MM.1S (cell line): ENCODE data around the gene KCTD7.

Source experiments
- DNase-seq: peaks from one replicate; pipeline ENCODE4 v3.0.0-alpha.2; 2015
- H2AFZ ChIP-seq: fragments of 300-600 bp; sonication (generic); 2 replicates; pipeline ENCODE4 v1.6.0; 2016; ENCODE audit warnings: antibody characterized with exemption, low read length
- H3F3A ChIP-seq: fragments of 300-600 bp; sonication (generic); 2 replicates; pipeline ENCODE4 v1.6.1; 2016; ENCODE audit warnings: mild to moderate bottlenecking, antibody characterized with exemption, low read length, moderate library complexity, mixed read lengths; ENCODE audit not compliant: insufficient read depth
- H3K27ac ChIP-seq: fragments of 300-600 bp; sonication (generic); 2 replicates; pipeline ENCODE4 v1.5.1; 2016; ENCODE audit warnings: mild to moderate bottlenecking, low read length
- H3K27me3 ChIP-seq: fragments of 300-600 bp; sonication (generic); replicated peaks from 2 replicates; pipeline ENCODE4 v1.6.0; 2016; ENCODE audit warnings: low read length; ENCODE audit not compliant: insufficient read depth
- H3K36me3 ChIP-seq: fragments of 300-600 bp; sonication (generic); replicated peaks from 2 replicates; pipeline ENCODE4 v1.6.1; 2016; ENCODE audit warnings: mild to moderate bottlenecking, low read length, mixed read lengths; ENCODE audit not compliant: insufficient read depth
- H3K4me1 ChIP-seq: fragments of 300-600 bp; sonication (generic); 2 replicates; pipeline ENCODE4 v1.6.1; 2016; ENCODE audit warnings: low read length, mixed read lengths
- H3K4me2 ChIP-seq: fragments of 300-600 bp; sonication (generic); 2 replicates; pipeline ENCODE4 v1.6.0; 2016; ENCODE audit warnings: low read depth, low read length
- H3K4me3 ChIP-seq: fragments of 300-600 bp; sonication (generic); 2 replicates; pipeline ENCODE4 v1.5.1; 2016; ENCODE audit warnings: low read length, mixed read lengths
- H3K79me2 ChIP-seq: fragments of 300-600 bp; sonication (generic); 2 replicates; pipeline ENCODE4 v1.6.1; 2016; ENCODE audit warnings: mixed run types, low read length, mixed read lengths
- H3K9ac ChIP-seq: fragments of 300-600 bp; sonication (generic); 2 replicates; pipeline ENCODE4 v1.6.1; 2016; ENCODE audit warnings: low read length, mixed read lengths
- H3K9me2 ChIP-seq: fragments of 300-600 bp; sonication (generic); replicated peaks from 2 replicates; pipeline ENCODE4 v1.6.1; 2016; ENCODE audit warnings: mild to moderate bottlenecking, low read length, mixed read lengths; ENCODE audit not compliant: insufficient read depth
- H3K9me3 ChIP-seq: fragments of 300-600 bp; sonication (generic); replicated peaks from 2 replicates; pipeline ENCODE4 v1.6.1; 2016; ENCODE audit warnings: mild to moderate bottlenecking, low read length, mixed read lengths; ENCODE audit not compliant: insufficient read depth
- H4K20me1 ChIP-seq: fragments of 300-600 bp; sonication (generic); 2 replicates; pipeline ENCODE4 v1.6.1; 2016; ENCODE audit warnings: mild to moderate bottlenecking, low read length, moderate library complexity, mixed read lengths; ENCODE audit not compliant: insufficient read depth
- CTCF ChIP-seq: fragments of 300-600 bp; sonication (generic); IDR thresholded peaks from 2 replicates; pipeline ENCODE4 v1.5.1; 2016; ENCODE audit warnings: antibody characterized with exemption, low read length, mixed read lengths
- EZH2 ChIP-seq: fragments of 300-600 bp; sonication (generic); optimal IDR thresholded peaks from 2 replicates; pipeline ENCODE3; 2017; ENCODE audit warnings: low read depth, mild to moderate bottlenecking, antibody characterized with exemption, low read length, mixed read lengths
- EZH2phosphoT487 ChIP-seq: fragments of 300-600 bp; sonication (generic); IDR thresholded peaks from 2 replicates; pipeline ENCODE4 v1.6.1; 2018; ENCODE audit warnings: antibody characterized with exemption, low read length

The KCTD7 gene

GRCh38 chr7:66657798-66658197 is 29.1 kb downstream of the KCTD7 start:
- TF ChIP-seq EZH2phosphoT487 (no peak), CTCF (no peak), EZH2 (no peak)
- Histone ChIP-seq H3K4me1 (no peaks in the 10 kb centered on the region), H3K27me3 (no peaks in the 10 kb centered on the region), H3K36me3 (no peaks in the 10 kb centered on the region), H3K27ac (no peak overlapping the region), H3K79me2 (peaks cover 25% of the 10 kb centered on the region), H3K4me2 (no peak overlapping the region), H3K9ac (no peak overlapping the region), H2AFZ (no peak overlapping the region), H3K9me3 (no peaks in the 10 kb centered on the region), H4K20me1 (no peaks in the 10 kb centered on the region), H3F3A (no peaks in the 10 kb centered on the region; the same call in 1 of the 2 replicates), H3K9me2 (no peaks in the 10 kb centered on the region), H3K4me3 (no peak overlapping the region)
- DNase-seq = no peak

- Histone ChIP-seq H3F3A (no peaks in the 10 kb centered on the region), H3K9me3 (no peaks in the 10 kb centered on the region), H3K4me1 (no peaks in the 10 kb centered on the region), H3K9ac (no peak overlapping the region), H3K27me3 (no peaks in the 10 kb centered on the region), H3K79me2 (no peaks in the 10 kb centered on the region; the same call in 1 of the 2 replicates), H3K4me2 (no peak overlapping the region), H3K27ac (no peak overlapping the region), H3K4me3 (no peak overlapping the region), H3K9me2 (no peaks in the 10 kb centered on the region), H2AFZ (no peak overlapping the region), H4K20me1 (no peaks in the 10 kb centered on the region), H3K36me3 (no peaks in the 10 kb centered on the region)
- TF ChIP-seq EZH2phosphoT487 = no peak
- no peak for TF ChIP-seq CTCF
- no peak for TF ChIP-seq EZH2
- no peak for DNase-seq
These were observed 34.1 kb downstream of the KCTD7 start for GRCh38 chr7:66662646-66663264.

GRCh38 chr7:66664590-66665293 is 36.1 kb downstream of the KCTD7 start:
- DNase-seq = no peak
- Histone ChIP-seq H4K20me1 (0 out of 2 replicates have a peak, but pooled peaks cover under 1% of the 10 kb centered on the region), H3K79me2 (no peaks in the 10 kb centered on the region; the same call in 1 of the 2 replicates), H3K27ac (no peak overlapping the region), H3K36me3 (no peaks in the 10 kb centered on the region), H3K4me2 (no peak overlapping the region), H3K4me3 (no peak overlapping the region), H3K9me3 (no peaks in the 10 kb centered on the region), H3K9ac (no peak overlapping the region), H3F3A (no peaks in the 10 kb centered on the region), H2AFZ (no peak overlapping the region), H3K4me1 (no peaks in the 10 kb centered on the region), H3K27me3 (no peaks in the 10 kb centered on the region), H3K9me2 (no peaks in the 10 kb centered on the region)
- TF ChIP-seq EZH2 = no peak
- no peak for TF ChIP-seq EZH2phosphoT487
- TF ChIP-seq CTCF = no peak
